Activated T-cell treated with anti-CD3 and anti-CD28 coated beads, Interleukin-2, amount 50 U/mL, for 4 hours (primary cell): ENCODE results near the gene CPEB4. TPM values are rescaled to one million over a fixed set of nuclear protein-coding genes. Genes with fewer than 3 reads are reported as not detected.

Experiments used
- ATAC-seq, 2 donors: fragments of 200-7000 bp; cut with Tn5 transposase; one replicate each; pipeline ENCODE4 v1.10.0; 2021
- DNase-seq: peaks from one replicate; pipeline ENCODE4 v3.0.0-alpha.2; 2020
- H3K27me3 Mint-ChIP-seq: one replicate; pipeline ENCODE4 v1.8.0; 2021; ENCODE audit warnings: low read depth, mixed read lengths
- H3K36me3 Mint-ChIP-seq: one replicate; pipeline ENCODE4 v1.8.0; 2022; ENCODE audit warnings: mixed read lengths; ENCODE audit not compliant: insufficient read depth
- H3K4me1 Mint-ChIP-seq: one replicate; pipeline ENCODE4 v1.8.0; 2021; ENCODE audit warnings: low read depth, mixed read lengths
- H3K4me3 Mint-ChIP-seq: one replicate; pipeline ENCODE4 v1.8.0; 2021; ENCODE audit warnings: mild to moderate bottlenecking, moderate library complexity, mixed read lengths
- H3K9me3 Mint-ChIP-seq: one replicate; pipeline ENCODE4 v1.8.0; 2021; ENCODE audit warnings: mixed read lengths
- total RNA-seq, 3 donors: library from RNA; stranded (reverse); gene quantifications; one replicate each; pipeline ENCODE4 v1.2.1, GENCODE V29; 2021

Gene CPEB4
- total RNA-seq, 3 donors from 2014 or later: 14.4 to 17.2 (median 14.9) TPM

DNA sequence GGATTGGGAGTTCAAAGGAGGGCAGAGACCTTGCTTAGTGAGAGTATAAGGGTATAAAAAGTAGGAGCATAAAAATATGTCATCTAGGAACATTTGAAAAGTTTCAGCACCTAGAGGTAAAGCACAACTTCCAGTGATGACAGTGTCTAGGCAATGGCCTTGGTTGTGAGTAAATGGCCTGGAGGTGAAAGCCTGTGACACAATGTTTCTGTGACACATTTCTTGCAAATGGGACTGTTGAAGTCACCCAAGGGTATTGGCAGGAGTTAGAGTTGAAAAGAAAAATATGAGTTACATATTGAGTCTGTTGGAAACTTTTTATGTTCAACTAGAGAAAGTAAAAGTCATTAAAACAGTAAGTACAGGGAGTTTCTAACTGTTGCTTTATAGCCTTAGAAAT lies 115.6 kb downstream of the CPEB4 start:
- peak; percentile 34 to 50 for ATAC-seq
- H3K4me3 Mint-ChIP-seq: no peak overlapping the region

DNA sequence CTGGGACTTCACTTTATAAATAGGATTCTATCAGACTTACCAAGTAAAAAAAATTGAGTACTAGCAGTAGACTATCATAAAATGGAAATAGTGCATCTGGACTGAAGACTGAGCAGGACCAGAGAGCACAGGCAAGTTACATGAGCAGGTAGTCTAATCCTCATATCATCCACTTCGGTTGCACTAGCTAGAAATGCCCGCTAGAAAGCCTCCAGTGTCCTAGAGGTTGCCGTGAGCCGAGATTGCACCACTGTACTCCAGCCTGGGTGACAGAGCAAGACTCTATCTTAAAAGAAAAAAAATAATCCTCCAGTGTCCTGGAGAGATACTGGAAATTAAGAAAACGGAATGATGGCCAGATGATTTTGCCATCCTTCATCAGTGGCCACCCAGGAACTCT lies 120.8 kb downstream of the CPEB4 start:
- Mint-ChIP-seq H3K4me1 (no peaks in the 10 kb centered on the region), H3K27me3 (peaks cover 17% of the 10 kb centered on the region), H3K4me3 (no peak overlapping the region), H3K9me3 (no peaks in the 10 kb centered on the region), H3K36me3 (no peaks in the 10 kb centered on the region)
- no peak for DNase-seq
- ATAC-seq: no peak

More for the DNA sequence above, 115.6 kb downstream of the CPEB4 start:
- H3K36me3 Mint-ChIP-seq: no peaks in the 10 kb centered on the region
- H3K4me1 Mint-ChIP-seq: no peaks in the 10 kb centered on the region
- H3K9me3 Mint-ChIP-seq: no peaks in the 10 kb centered on the region
- H3K27me3 Mint-ChIP-seq: peaks cover 17% of the 10 kb centered on the region
- DNase-seq: no peak

- ATAC-seq (no peak), DNase-seq (no peak)
- no peak overlapping the region for H3K4me3 Mint-ChIP-seq
- no peaks in the 10 kb centered on the region for H3K36me3 Mint-ChIP-seq
- peaks cover 14% of the 10 kb centered on the region for H3K27me3 Mint-ChIP-seq
- no peaks in the 10 kb centered on the region for H3K9me3 Mint-ChIP-seq
- H3K4me1 Mint-ChIP-seq: no peaks in the 10 kb centered on the region
These were observed 122.2 kb downstream of the CPEB4 start for GRCh38 chr5:174010365-174010764.

GRCh38 chr5:174011441-174011840 lies 123.3 kb downstream of the CPEB4 start:
- DNase-seq: no peak
- Mint-ChIP-seq H3K4me3 (no peak overlapping the region), H3K36me3 (no peaks in the 10 kb centered on the region), H3K9me3 (no peaks in the 10 kb centered on the region), H3K27me3 (peaks cover 9% of the 10 kb centered on the region), H3K4me1 (no peaks in the 10 kb centered on the region)
- ATAC-seq: no peak

Other genes starting within 250 kb of the CPEB4 start
- not detected for gene C5orf47, start 100.8 kb downstream of the CPEB4 start, total RNA-seq
- gene NSG2, start 157.4 kb downstream of the CPEB4 start, total RNA-seq: not detected